AG09319 (cell line): ENCODE data around the gene CPT2.
A peak's percentile ranks its signal among the peaks of the same experiment; 100 is the strongest.

Source experiments
- DNase-seq: peaks from one replicate; pipeline ENCODE4 v3.0.0-alpha.2; 2010; ENCODE audit warnings: low read depth; ENCODE audit errors: extremely low read depth
- TF ChIP-seq, protein P1 (sequence below): IDR thresholded peaks from 2 replicates; pipeline ENCODE4 v1.5.1; 2011; ENCODE audit warnings: low read depth, mild to moderate bottlenecking, inconsistent platforms, low read length, moderate library complexity

Gene CPT2

GRCh38 chr1:53244141-53244540 lies 47.5 kb downstream of the CPT2 start:
- TF ChIP-seq, protein P1, sequence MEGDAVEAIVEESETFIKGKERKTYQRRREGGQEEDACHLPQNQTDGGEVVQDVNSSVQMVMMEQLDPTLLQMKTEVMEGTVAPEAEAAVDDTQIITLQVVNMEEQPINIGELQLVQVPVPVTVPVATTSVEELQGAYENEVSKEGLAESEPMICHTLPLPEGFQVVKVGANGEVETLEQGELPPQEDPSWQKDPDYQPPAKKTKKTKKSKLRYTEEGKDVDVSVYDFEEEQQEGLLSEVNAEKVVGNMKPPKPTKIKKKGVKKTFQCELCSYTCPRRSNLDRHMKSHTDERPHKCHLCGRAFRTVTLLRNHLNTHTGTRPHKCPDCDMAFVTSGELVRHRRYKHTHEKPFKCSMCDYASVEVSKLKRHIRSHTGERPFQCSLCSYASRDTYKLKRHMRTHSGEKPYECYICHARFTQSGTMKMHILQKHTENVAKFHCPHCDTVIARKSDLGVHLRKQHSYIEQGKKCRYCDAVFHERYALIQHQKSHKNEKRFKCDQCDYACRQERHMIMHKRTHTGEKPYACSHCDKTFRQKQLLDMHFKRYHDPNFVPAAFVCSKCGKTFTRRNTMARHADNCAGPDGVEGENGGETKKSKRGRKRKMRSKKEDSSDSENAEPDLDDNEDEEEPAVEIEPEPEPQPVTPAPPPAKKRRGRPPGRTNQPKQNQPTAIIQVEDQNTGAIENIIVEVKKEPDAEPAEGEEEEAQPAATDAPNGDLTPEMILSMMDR, result no peak
- DNase-seq, result no peak

GRCh38 chr1:53246261-53247134 lies 49.9 kb downstream of the CPT2 start:
- TF ChIP-seq, protein P1, result no peak
- DNase-seq, result peak; percentile 14

DNA sequence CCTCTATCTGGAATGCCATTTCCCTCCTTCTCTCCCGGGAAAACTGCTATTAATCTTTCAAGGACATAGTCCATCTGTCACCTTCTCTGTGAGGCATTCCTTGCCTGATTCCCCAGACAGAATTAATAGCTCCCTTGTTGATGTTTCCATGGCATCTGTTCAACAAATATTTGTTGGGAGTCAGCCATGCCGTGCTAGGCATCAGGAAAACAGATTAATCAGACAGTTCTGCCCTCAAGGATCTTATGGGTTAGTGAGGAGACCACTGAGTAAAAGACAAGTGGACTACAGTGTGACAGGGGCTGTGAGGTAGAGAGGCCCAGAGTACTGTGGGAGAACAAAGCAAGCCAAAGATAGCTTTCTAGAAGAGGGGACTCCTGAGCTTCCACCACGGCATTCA lies 53.1 kb downstream of the CPT2 start:
- TF ChIP-seq, protein P1, result no peak
- DNase-seq, result no peak

GRCh38 chr1:53250325-53250724 lies 53.7 kb downstream of the CPT2 start:
- no peak for DNase-seq
- TF ChIP-seq, protein P1, result no peak

GRCh38 chr1:53254011-53254640 lies 57.5 kb downstream of the CPT2 start:
- TF ChIP-seq, protein P1, result no peak
- DNase-seq, result no peak

DNA sequence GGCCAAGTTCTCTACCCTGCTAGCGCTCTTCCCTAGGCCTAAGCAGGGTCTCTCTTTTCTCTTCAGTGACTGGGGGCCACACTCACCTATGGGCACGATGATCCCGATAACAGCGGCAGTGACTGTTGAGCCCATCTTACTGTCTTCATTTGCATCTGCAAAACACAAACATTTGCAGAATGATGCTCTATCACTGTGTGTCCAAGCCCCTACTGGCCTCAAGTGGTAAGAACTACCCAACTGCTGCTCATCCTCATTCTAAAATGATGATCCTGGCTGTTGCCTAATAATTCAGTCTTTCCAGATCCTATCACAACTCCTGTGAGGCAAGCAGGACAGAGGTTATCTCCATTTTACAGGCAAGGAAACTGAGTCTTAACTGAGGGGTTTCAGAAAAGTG lies 58.4 kb downstream of the CPT2 start:
- TF ChIP-seq, protein P1, result no peak
- no peak for DNase-seq
